Ramos (cell line): Measurements from ENCODE around the gene TPT1.
"Not testable (repeated sequence)": the region's sequence is repeated elsewhere in the genome, so short reads cannot be mapped to it uniquely, and the experiment has no call there.

Experiments
- in situ Hi-C: fragments of 300-500 bp; cut with MboI; formaldehyde crosslinking; loops from one replicate; pipeline ENCODE4 v1.14.3; 2022; ENCODE audit warnings: low sequenced_read_pairs; ENCODE audit not compliant: unreplicated experiment

The TPT1 gene

GRCh38 chr13:45368571-45368970 lies 27.6 kb upstream of the TPT1 start:
- in situ Hi-C loops, result loop anchor here (25.0 kb wide), 1 partner anchor 944 kb away; no protein-coding TSS in a partner anchor

- in situ Hi-C loops, result loop anchor here (25.0 kb wide), 1 partner anchor 944 kb away; no protein-coding TSS in a partner anchor
Measured at GRCh38 chr13:45368005-45368404, 27.0 kb upstream of the TPT1 start.

GRCh38 chr13:45367358-45367757 lies 26.4 kb upstream of the TPT1 start:
- in situ Hi-C loops, result loop anchor here (25.0 kb wide), 1 partner anchor 945 kb away; no protein-coding TSS in a partner anchor

- in situ Hi-C loops, result loop anchor here (25.0 kb wide), 1 partner anchor 947 kb away; no protein-coding TSS in a partner anchor
Measured at GRCh38 chr13:45365558-45365885, 24.5 kb upstream of the TPT1 start.

GRCh38 chr13:45364876-45365557 lies 24.0 kb upstream of the TPT1 start:
- in situ Hi-C loops, result loop anchor here (25.0 kb wide), 1 partner anchor 947 kb away; no protein-coding TSS in a partner anchor

- in situ Hi-C loops, result loop anchor here (25.0 kb wide), 1 partner anchor 949 kb away; no protein-coding TSS in a partner anchor
Measured at GRCh38 chr13:45362939-45363338, 22.0 kb upstream of the TPT1 start.

GRCh38 chr13:45361596-45362206 lies 20.7 kb upstream of the TPT1 start:
- in situ Hi-C loops, result loop anchor here (25.0 kb wide), 1 partner anchor 951 kb away; no protein-coding TSS in a partner anchor

- in situ Hi-C loops, result loop anchor here (25.0 kb wide), 1 partner anchor 955 kb away; no protein-coding TSS in a partner anchor
Measured at GRCh38 chr13:45356966-45357672, 16.1 kb upstream of the TPT1 start.

GRCh38 chr13:45353895-45354294 lies 12.9 kb upstream of the TPT1 start:
- in situ Hi-C loops, result loop anchor here (25.0 kb wide), 1 partner anchor 958 kb away; no protein-coding TSS in a partner anchor

GRCh38 chr13:45352031-45352430 lies 11.0 kb upstream of the TPT1 start:
- in situ Hi-C loops, result loop anchor here (25.0 kb wide), 1 partner anchor 960 kb away; no protein-coding TSS in a partner anchor

- in situ Hi-C loops, result loop anchor here (25.0 kb wide), 1 partner anchor 962 kb away; no protein-coding TSS in a partner anchor
Measured at GRCh38 chr13:45350152-45350551, 9.2 kb upstream of the TPT1 start.

GRCh38 chr13:45349438-45349837 lies 8.5 kb upstream of the TPT1 start:
- in situ Hi-C loops, result no loop called here

- in situ Hi-C loops, result not testable (repeated sequence)
Measured at GRCh38 chr13:45344064-45344463, 3.1 kb upstream of the TPT1 start.

- in situ Hi-C loops, result not testable (repeated sequence)
Measured at GRCh38 chr13:45343102-45343501, 2.1 kb upstream of the TPT1 start.

- in situ Hi-C loops, result not testable (repeated sequence)
Measured at GRCh38 chr13:45342668-45343067, 1.7 kb upstream of the TPT1 start.

GRCh38 chr13:45341799-45342500 lies 967 bp upstream of the TPT1 start:
- in situ Hi-C loops, result no loop called here

GRCh38 chr13:45340422-45341033 lies 455 bp downstream of the TPT1 start:
- in situ Hi-C loops, result no loop called here

- in situ Hi-C loops, result no loop called here
Measured at GRCh38 chr13:45339867-45340266, 1.1 kb downstream of the TPT1 start.

- in situ Hi-C loops, result no loop called here
Measured at GRCh38 chr13:45339399-45339798, 1.6 kb downstream of the TPT1 start.

- in situ Hi-C loops, result no loop called here
Measured at GRCh38 chr13:45337803-45338202, 3.2 kb downstream of the TPT1 start.
